Spleen (tissue), 11 donors: ENCODE measurements around the gene OR1J4. TPM values are rescaled to one million over a fixed set of nuclear protein-coding genes. Genes with fewer than 3 reads are reported as not detected.
"Not testable (repeated sequence)": the region's sequence is repeated elsewhere in the genome, so short reads cannot be mapped to it uniquely, and the experiment has no call there.

Source experiments
- DNase-seq: peaks from one replicate; pipeline ENCODE4 v3.0.0-alpha.2; 2020
- H3K27ac ChIP-seq, 8 donors: fragments of 200-600 bp; sonication (generic) in 7 of 8; 1 replicate in 4 of 8; 2 replicates in 4 of 8; pipeline versions ENCODE4 v1.5.0 to v1.8.0; 2016 to 2021; ENCODE audit warnings: inconsistent platforms in 4 of 8, mild to moderate bottlenecking in 4 of 8, moderate library complexity in 1 of 8
- H3K27me3 ChIP-seq, 7 donors: fragments of 200-600 bp; sonication (generic) in 6 of 7; replicated peaks in 1 of 7; 1 replicate in 4 of 7; 2 replicates in 3 of 7; pipeline versions ENCODE4 v1.5.0 to v1.8.0; 2016 to 2021; ENCODE audit warnings: inconsistent platforms in 3 of 7, mild to moderate bottlenecking in 1 of 7
- H3K36me3 ChIP-seq, 6 donors: fragments of 200-600 bp; sonication (generic) in 5 of 6; 1 replicate in 4 of 6; 2 replicates in 2 of 6; pipeline versions ENCODE4 v1.5.0 to v1.8.0; 2016 to 2021; ENCODE audit warnings: inconsistent platforms in 2 of 6
- H3K4me1 ChIP-seq, 6 donors: fragments of 200-600 bp; sonication (generic) in 5 of 6; 1 replicate in 3 of 6; 2 replicates in 3 of 6; pipeline versions ENCODE4 v1.5.0 to v1.8.0; 2016 to 2021; ENCODE audit warnings: inconsistent platforms in 3 of 6
- H3K4me3 ChIP-seq, 8 donors: fragments of 200-600 bp; sonication (generic) in 7 of 8; 1 replicate in 4 of 8; 2 replicates in 4 of 8; pipeline versions ENCODE4 v1.5.0 to v1.8.0; 2016 to 2021; ENCODE audit warnings: inconsistent platforms in 4 of 8, mild to moderate bottlenecking in 4 of 8, moderate library complexity in 2 of 8
- H3K9me3 ChIP-seq, 8 donors: fragments of 200-600 bp; sonication (generic) in 7 of 8; 1 replicate in 4 of 8; 2 replicates in 4 of 8; pipeline versions ENCODE4 v1.5.0 to v1.8.0; 2016 to 2021; ENCODE audit warnings: inconsistent platforms in 4 of 8
- CTCF ChIP-seq, 11 experiments: fragments of 200-600 bp in 7 of 11; fragments of 450-650 bp in 4 of 11; sonication (generic) in 4 of 11; IDR thresholded peaks in 8 of 11; conservative IDR thresholded peaks in 3 of 11; 1 replicate in 7 of 11; 2 replicates in 4 of 11; pipeline versions ENCODE4 v1.4.0 to v1.8.0; 2016 to 2021; ENCODE audit warnings: antibody characterized with exemption in 11 of 11, inconsistent platforms in 4 of 11, mild to moderate bottlenecking in 1 of 11
- POLR2A ChIP-seq, 3 donors: fragments of 450-650 bp; IDR thresholded peaks; one replicate each; pipeline ENCODE4 v1.5.1; 2017; ENCODE audit warnings: antibody characterized with exemption in 3 of 3, mild to moderate bottlenecking in 1 of 3
- POLR2AphosphoS5 ChIP-seq, 3 donors: sonication (generic); formaldehyde crosslinking; IDR thresholded peaks; one replicate each; pipeline ENCODE4 v1.5.1; 2017; ENCODE audit warnings: antibody characterized with exemption in 3 of 3
- WGBS, 5 donors: extraction: QIAGEN DNeasy Blood & Tissue Kit in 3 of 5; methylation state at CpG; one replicate each; pipeline versions ENCODE4 v1.1.5 to v1.1.7; 2013 to 2018; 5-methylcytosine and 5-hydroxymethylcytosine counted together
- intact Hi-C: fragments of 100-400 bp; cut with DNase I; formaldehyde crosslinking; loops from one replicate; pipeline ENCODE4 v1.15.0; 2023; ENCODE audit warnings: low total_unique reads
- polyA plus RNA-seq, 3 donors: library from polyadenylated mRNA; stranded (reverse); fragments of 200-250 nt; gene quantifications; one replicate each; pipeline ENCODE4 v1.2.1, GENCODE V29; 2013
- total RNA-seq, 7 donors: library from RNA; depleted of rRNA in 3 of 7; stranded (reverse); fragments of >200 nt in 3 of 7; fragmentation: NEBNext Ultra II Directional in 4 of 7; extraction: Animal tissue kit (Norgen Biotek cat#: 25700) in 4 of 7; gene quantifications; one replicate each; pipeline versions ENCODE4 v1.1.0 to v1.2.1, GENCODE V29; 2016 to 2021
- donor health status: healthy with polysubstance abuse.
- donor health status: DM: no; HTN: no; CAD: no; lungs with moderate emphysema.
- donor health status: DM: no; HTN: no; CAD: no.
- donor health status: Bipolar disorder and iron deficiency.
- donor health status: healthy.
- donor health status: DM: no; HTN: no; CAD: no.
- donor health status: DM: yes; HTN: yes; CAD: no.

The OR1J4 gene
- total and polyA plus RNA-seq, 10 donors, result not detected

GRCh38 chr9:122518226-122518625 lies 715 bp upstream of the OR1J4 start:
- 57 to 65% (median 60%) methylated on average over 2 of the region's 2 CpGs for WGBS, 5 donors
- Histone ChIP-seq H3K4me3 (no peak overlapping the region), H3K9me3 (no peaks in the 10 kb centered on the region), H3K27ac (no peak overlapping the region), H3K36me3 (no peaks in the 10 kb centered on the region), H3K27me3 (peaks cover 0 to 9% (median 0%) of the 10 kb centered on the region in 7 donors), H3K4me1 (no peaks in the 10 kb centered on the region)
- intact Hi-C loops, result no loop called here
- no peak for DNase-seq
- TF ChIP-seq POLR2AphosphoS5 (IDR thresholded peaks at IDR 0.05) (no peak), POLR2A (IDR thresholded peaks at IDR 0.05) (no peak), CTCF (IDR thresholded peaks at IDR 0.05 in 8 of 11, conservative IDR thresholded peaks at IDR 0.05 in 3 of 11) (no peak)

- no peak overlapping the region for H3K27ac ChIP-seq
- no peak overlapping the region for H3K4me3 ChIP-seq
- WGBS, 5 donors, result 86 to 92% (median 91%) methylated on average over 3 of the region's 3 CpGs
- no peaks in the 10 kb centered on the region for H3K9me3 ChIP-seq
- H3K4me1 ChIP-seq, result no peaks in the 10 kb centered on the region
- TF ChIP-seq POLR2A (IDR thresholded peaks at IDR 0.05) (no peak), CTCF (IDR thresholded peaks at IDR 0.05 in 8 of 11, conservative IDR thresholded peaks at IDR 0.05 in 3 of 11) (no peak), POLR2AphosphoS5 (IDR thresholded peaks at IDR 0.05) (no peak)
- no peak for DNase-seq
- H3K36me3 ChIP-seq, result no peaks in the 10 kb centered on the region
- intact Hi-C loops, result no loop called here
- H3K27me3 ChIP-seq, result peaks cover 0 to 9% (median 0%) of the 10 kb centered on the region in 7 donors
Observed at GRCh38 chr9:122519376-122519775, 435 bp downstream of the OR1J4 start.

DNA sequence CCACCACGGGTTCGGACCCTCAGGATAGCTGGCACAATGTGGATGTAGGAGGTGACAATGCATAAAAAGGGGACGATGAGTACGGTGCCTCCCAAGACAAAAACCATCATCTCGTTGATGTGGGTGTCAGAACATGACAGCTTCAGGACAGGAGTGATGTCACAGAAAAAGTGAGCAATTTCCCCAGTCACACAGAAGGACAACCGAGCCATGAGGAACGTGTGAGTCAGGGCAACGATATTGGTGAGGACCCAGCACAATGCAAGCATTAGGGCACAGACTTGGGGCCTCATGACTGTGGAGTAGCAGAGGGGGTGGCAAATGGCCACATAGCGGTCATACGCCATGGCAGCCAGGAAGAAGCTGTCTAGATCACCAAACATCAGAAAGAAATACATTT lies 7.7 kb downstream of the OR1J4 start:
- no peak for DNase-seq
- WGBS, 5 donors, result 81 to 88% (median 85%) methylated on average over 10 of the region's 10 CpGs
- H3K27ac ChIP-seq, result no peak overlapping the region
- TF ChIP-seq POLR2AphosphoS5 (IDR thresholded peaks at IDR 0.05), result no peak
- no peak for TF ChIP-seq POLR2A (IDR thresholded peaks at IDR 0.05)
- TF ChIP-seq CTCF (IDR thresholded peaks at IDR 0.05 in 8 of 11, conservative IDR thresholded peaks at IDR 0.05 in 3 of 11), result no peak
- no peaks in the 10 kb centered on the region for H3K4me1 ChIP-seq
- no peaks in the 10 kb centered on the region for H3K9me3 ChIP-seq
- H3K4me3 ChIP-seq, result no peak overlapping the region
- no peaks in the 10 kb centered on the region for H3K36me3 ChIP-seq
- H3K27me3 ChIP-seq, result peaks cover 0 to 6% (median 0%) of the 10 kb centered on the region in 7 donors
- intact Hi-C loops, result no loop called here

DNA sequence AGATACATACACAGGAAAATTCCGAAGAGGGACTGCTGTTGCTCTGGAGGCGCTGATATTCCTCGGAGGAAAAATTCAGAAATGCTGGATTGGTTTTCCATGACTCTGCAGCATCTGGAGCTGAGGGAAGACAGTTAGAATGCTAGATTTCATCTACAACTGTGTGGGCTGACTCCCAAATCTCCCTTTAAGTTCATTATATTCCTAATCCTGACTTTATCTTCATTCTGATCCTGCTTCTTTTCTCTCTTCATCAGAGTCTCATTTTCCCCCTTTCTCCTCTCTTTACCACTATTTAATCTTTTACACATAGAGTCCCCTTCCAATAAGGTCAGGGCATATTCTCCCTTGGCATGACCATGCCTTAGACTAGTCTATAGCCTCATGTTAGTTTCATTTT lies 8.3 kb downstream of the OR1J4 start, which contains the start of gene OR1N1:
Gene OR1N1 (minus strand): TSS at position 101 of the 400 bp plus-strand sequence. CDS start 0 bp downstream, at position 101.
- H3K9me3 ChIP-seq, result no peaks in the 10 kb centered on the region
- no peaks in the 10 kb centered on the region for H3K4me1 ChIP-seq
- DNase-seq, result no peak
- 83 to 94% (median 93%) methylated on average over 3 of the region's 3 CpGs for WGBS, 5 donors
- no peak within 1 kb of the TSS for H3K4me3 ChIP-seq
- no peaks in the 10 kb centered on the region for H3K36me3 ChIP-seq
- TF ChIP-seq POLR2A (IDR thresholded peaks at IDR 0.05) (no peak), POLR2AphosphoS5 (IDR thresholded peaks at IDR 0.05) (no peak), CTCF (IDR thresholded peaks at IDR 0.05 in 8 of 11, conservative IDR thresholded peaks at IDR 0.05 in 3 of 11) (no peak)
- H3K27ac ChIP-seq, result no peak within 1 kb of the TSS
- peaks cover 0 to 6% (median 0%) of the 10 kb centered on the region in 7 donors for H3K27me3 ChIP-seq
- intact Hi-C loops, result no loop called here

GRCh38 chr9:122531157-122531556 lies 12.2 kb downstream of the OR1J4 start:
- H3K9me3 ChIP-seq, H3K4me1 ChIP-seq, H3K27me3 ChIP-seq, H3K36me3 ChIP-seq, intact Hi-C loops, H3K4me3 ChIP-seq, H3K27ac ChIP-seq, DNase-seq: not testable (repeated sequence)
- WGBS, 5 donors, result 76 to 86% (median 79%) methylated on average over 4 of the region's 4 CpGs
